Activated CD8-positive, alpha-beta memory T cell treated with anti-CD3 and anti-CD28 coated beads, Interleukin-2, amount 10 ng/mL, durations not matched to agents 7 days and 5 days (primary cell): ENCODE measurements around the gene SNAP47. TPM values are rescaled to one million over a fixed set of nuclear protein-coding genes. Genes with fewer than 3 reads are reported as not detected.

ENCODE experiments used
- ATAC-seq: fragments of 150-1000 bp; cut with Tn5 transposase; one replicate; pipeline ENCODE4 v1.10.0; 2021; ENCODE audit warnings: moderate library complexity
- CTCF ChIA-PET: fragments of 350-600 bp; sonication (Branson Sonifier 250); formaldehyde crosslinking; loops from one replicate; lab custom pipeline; 2021; ENCODE audit warnings: antibody characterized with exemption; lab: Charles Lee
- DNase-seq: peaks from one replicate; pipeline ENCODE4 v3.0.0-alpha.2; 2020
- H3K27ac Mint-ChIP-seq: one replicate; pipeline ENCODE4 v1.8.0; 2021; ENCODE audit warnings: mild to moderate bottlenecking, mixed read lengths
- H3K27me3 Mint-ChIP-seq: one replicate; pipeline ENCODE4 v1.8.0; 2021; ENCODE audit warnings: mixed read lengths
- H3K36me3 Mint-ChIP-seq: one replicate; pipeline ENCODE4 v1.8.0; 2021; ENCODE audit warnings: mild to moderate bottlenecking, mixed read lengths
- H3K4me1 Mint-ChIP-seq: one replicate; pipeline ENCODE4 v1.8.0; 2021; ENCODE audit warnings: mixed read lengths
- H3K4me3 Mint-ChIP-seq: one replicate; pipeline ENCODE4 v1.8.0; 2021; ENCODE audit warnings: mild to moderate bottlenecking, moderate library complexity, mixed read lengths
- H3K9me3 Mint-ChIP-seq: one replicate; pipeline ENCODE4 v1.8.0; 2022; ENCODE audit warnings: low read depth, mixed read lengths
- total RNA-seq, 2 experiments: library from RNA; stranded (reverse); gene quantifications; one replicate each; pipeline ENCODE4 v1.2.3, GENCODE V29; 2021

SNAP47 gene
- total RNA-seq, 2 experiments from 2014 or later = 33.9 to 35.3 TPM

DNA sequence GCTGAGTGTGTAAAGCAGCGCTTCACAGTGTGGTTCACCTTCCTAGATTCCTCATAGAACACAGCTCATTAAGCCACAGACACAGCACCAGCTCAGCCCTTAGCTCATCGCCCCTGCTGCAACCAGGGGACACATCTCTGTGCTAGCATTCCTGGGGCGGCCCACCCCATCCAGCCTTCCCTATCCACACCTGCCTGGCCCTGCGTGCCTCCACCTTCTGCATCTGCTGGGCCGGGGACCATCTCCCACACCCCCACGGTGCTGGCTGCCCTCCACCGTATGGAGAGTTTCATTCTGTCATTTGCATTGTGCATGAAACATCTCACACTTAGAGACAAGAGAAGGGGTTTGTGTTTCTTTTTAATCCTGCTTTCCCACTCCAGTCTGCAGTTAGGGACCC lies 44.5 kb downstream of the SNAP47 start:
- peaks cover 11% of the 10 kb centered on the region for H3K36me3 Mint-ChIP-seq
- no peak overlapping the region for H3K4me3 Mint-ChIP-seq
- DNase-seq (peak; percentile 26), ATAC-seq (no peak)
- no peaks in the 10 kb centered on the region for H3K9me3 Mint-ChIP-seq
- peaks cover 21% of the 10 kb centered on the region for H3K4me1 Mint-ChIP-seq
- H3K27ac Mint-ChIP-seq = no peak overlapping the region
- no peaks in the 10 kb centered on the region for H3K27me3 Mint-ChIP-seq
- CTCF ChIA-PET = no interaction called here

DNA sequence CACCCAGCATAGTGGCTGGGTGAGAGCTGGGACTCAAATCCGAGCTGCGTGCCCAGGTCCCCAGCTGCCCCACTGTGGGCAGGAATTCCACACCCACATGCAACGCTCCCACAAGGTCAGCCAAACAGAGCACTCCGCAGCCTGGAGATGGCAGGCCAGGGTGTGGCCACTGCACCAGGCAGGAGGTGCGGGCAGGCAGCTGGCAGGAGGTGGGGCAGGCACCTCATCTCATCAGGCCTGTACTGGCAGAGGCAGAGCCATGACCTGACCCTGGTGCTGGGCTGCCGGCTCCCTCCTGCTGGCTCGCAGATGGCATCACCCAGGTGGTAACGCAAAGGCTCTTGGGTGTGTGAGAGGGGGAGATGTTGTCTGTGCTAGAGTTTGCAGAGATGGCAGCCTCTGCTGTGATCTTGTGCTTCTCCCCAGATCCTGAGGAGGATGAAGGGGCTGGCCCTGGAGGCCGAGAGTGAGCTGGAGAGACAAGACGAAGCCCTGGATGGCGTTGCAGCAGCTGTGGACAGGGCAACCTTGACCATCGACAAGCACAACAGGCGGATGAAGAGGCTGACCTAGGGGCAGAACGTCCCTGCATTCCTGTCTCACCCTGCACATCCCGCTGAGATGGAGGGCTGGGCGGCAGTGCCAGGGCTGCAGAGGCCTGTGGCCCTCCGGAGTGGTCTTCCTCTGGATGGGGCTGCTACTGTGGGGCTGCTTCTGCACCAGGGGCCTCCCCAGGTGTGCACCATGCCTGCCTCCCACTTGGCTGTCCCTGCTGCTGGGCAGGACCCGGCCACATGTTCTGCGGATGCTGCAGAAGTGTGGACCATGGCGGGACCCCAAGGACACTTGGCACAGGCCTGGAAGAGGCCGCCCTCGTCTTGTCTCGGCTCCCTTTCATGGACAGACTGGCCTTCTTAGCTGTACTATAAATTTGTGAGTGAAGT lies 45.1 kb downstream of the SNAP47 start:
- Mint-ChIP-seq H3K27me3 (no peaks in the 10 kb centered on the region), H3K9me3 (no peaks in the 10 kb centered on the region), H3K36me3 (peaks cover 11% of the 10 kb centered on the region), H3K4me1 (peaks cover 14% of the 10 kb centered on the region), H3K4me3 (no peak overlapping the region), H3K27ac (no peak overlapping the region)
- ATAC-seq = no peak
- peak; percentile 22 for DNase-seq
- CTCF ChIA-PET = no interaction called here

DNA sequence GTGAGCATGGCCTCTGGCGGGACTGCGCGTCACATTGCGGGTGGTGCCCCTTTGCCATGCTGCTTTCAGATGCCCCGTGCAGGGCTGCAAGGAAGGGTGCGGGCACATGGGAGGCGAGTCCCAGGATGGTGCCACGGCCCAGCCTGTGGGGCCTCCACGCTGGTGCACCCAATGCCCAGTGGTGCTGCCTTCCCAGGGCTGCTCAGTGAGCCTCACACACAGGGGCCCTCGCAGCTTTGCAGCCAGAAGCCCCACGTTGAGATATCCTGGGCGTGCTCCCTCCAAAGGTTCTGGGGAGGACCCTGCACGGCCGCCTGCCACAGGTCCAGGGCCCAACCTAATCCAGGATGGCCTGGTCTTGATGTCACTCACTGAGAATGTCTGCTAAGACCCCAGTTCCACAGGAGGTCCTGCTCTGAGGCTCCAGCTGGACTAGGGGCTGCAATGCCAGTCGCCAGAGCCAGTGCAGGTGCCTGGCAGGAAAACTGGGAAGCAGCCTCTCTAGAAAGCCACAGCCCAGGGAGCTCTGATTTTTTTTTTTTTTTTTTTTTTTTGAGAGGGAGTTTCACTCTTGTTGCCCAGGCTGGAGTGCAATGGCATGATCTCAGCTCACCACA lies 46.2 kb downstream of the SNAP47 start:
- Mint-ChIP-seq H3K9me3 (no peaks in the 10 kb centered on the region), H3K27me3 (peaks cover 6% of the 10 kb centered on the region), H3K4me3 (no peak overlapping the region), H3K27ac (no peak overlapping the region), H3K4me1 (peaks cover 5% of the 10 kb centered on the region), H3K36me3 (peaks cover 8% of the 10 kb centered on the region)
- CTCF ChIA-PET = no interaction called here
- peak; percentile 37 for DNase-seq
- no peak for ATAC-seq

DNA sequence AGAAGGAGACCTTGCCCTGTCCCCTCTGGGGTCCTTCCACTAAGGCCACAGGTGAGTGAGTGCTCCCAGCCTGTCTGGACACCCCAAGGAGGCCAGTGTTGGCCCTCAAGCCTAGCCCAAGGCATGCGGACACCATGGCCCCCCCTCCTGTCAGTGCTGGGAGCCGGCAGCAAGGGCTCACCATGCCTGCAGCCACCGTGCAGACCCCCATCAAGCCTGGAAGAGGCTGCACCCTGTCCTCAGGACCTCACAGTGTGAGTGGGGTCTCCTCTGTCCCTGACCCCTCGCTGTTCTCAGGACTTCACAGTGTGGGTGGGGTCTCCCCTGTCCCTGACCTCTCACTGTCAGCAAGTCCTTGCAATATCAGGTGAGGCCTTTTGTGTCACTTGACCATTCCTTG lies 47.0 kb downstream of the SNAP47 start:
- H3K27me3 Mint-ChIP-seq = peaks cover 8% of the 10 kb centered on the region
- peaks cover 5% of the 10 kb centered on the region for H3K4me1 Mint-ChIP-seq
- DNase-seq = peak; percentile 29
- no peak overlapping the region for H3K4me3 Mint-ChIP-seq
- no peaks in the 10 kb centered on the region for H3K9me3 Mint-ChIP-seq
- no peak overlapping the region for H3K27ac Mint-ChIP-seq
- peaks cover 5% of the 10 kb centered on the region for H3K36me3 Mint-ChIP-seq
- CTCF ChIA-PET = no interaction called here
- no peak for ATAC-seq

DNA sequence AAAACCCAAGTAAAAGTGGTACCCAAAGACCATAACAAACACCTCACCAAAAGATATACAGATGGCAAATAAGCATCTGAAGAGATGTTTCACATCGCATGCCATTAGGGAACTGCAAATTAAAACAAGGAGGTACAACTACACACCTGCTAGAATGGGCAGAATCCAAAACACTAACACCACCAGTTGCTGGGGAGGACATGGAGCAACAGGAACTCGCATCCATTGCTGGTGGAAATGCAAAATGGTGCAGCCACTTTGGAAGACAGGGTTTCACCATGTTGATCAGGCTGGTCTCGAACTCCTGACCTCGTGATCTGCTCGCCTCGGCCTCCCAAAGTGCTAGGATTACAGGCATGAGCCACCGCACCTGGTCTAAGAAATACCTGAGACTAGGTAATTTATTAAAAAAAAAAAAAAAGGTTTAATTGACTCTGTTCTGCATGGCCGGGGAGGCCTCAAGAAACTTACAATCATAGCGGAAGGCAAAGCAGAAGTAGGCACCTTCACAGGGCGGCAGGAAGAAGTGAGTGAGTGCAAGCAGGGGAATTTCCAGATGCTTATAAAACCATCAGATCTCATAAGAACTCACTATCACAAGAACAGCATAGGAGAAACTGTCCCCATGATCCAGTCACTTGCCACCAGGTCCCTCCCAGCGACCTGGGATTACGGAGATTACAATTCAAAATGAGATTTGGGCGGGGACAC lies 50.0 kb downstream of the SNAP47 start:
- ATAC-seq = no peak
- Mint-ChIP-seq H3K27me3 (peaks cover 14% of the 10 kb centered on the region), H3K27ac (no peak overlapping the region), H3K36me3 (peaks cover 5% of the 10 kb centered on the region), H3K4me3 (no peak overlapping the region), H3K9me3 (no peaks in the 10 kb centered on the region), H3K4me1 (peaks cover 7% of the 10 kb centered on the region)
- CTCF ChIA-PET = no interaction called here
- peak; percentile 27 for DNase-seq

DNA sequence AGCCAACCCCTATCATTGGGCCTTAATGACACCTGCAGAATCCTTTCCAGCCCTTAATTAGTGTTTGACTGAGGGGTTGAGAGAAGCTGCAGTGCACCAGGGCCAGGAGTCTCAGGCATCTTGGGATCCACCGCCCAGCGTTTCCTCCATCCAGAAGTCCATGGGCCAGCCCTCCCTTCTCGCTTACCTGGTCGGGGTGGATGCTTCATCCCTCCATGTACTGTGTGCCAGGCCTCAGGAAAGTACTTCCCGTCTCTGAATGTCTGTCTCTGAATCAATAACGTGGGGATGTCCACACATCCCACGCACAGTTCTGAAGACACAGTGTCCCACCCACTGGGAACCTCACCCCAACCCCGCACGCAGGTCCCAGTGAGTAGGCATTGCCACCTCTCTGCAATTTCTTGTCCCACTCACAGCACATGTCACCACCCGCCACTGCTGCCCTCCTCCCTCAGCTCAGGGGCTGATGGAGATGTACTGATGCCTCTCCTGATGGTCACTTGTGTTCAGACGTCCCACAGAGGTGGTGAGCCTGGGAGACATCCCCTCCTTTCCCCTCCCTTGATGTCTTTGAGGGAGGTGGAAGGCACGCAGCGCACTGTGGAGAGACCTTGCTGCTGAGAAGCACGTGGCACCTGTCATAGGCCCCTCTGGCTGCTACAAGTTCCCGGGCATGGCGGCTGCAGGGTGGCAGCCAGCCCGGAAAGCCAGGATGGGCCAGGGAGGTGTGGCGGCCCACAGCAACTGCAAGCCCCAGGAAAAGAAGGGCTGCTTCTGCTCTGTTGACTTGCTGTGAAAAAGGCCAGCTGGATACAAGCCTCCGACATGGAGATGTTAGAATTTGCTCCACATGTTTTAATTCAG lies 50.8 kb downstream of the SNAP47 start:
- Mint-ChIP-seq H3K4me1 (peaks cover 7% of the 10 kb centered on the region), H3K27ac (no peak overlapping the region), H3K4me3 (no peak overlapping the region), H3K9me3 (no peaks in the 10 kb centered on the region), H3K27me3 (peaks cover 14% of the 10 kb centered on the region), H3K36me3 (peaks cover 3% of the 10 kb centered on the region)
- DNase-seq (peak; percentile 38), ATAC-seq (no peak)
- CTCF ChIA-PET = no interaction called here

DNA sequence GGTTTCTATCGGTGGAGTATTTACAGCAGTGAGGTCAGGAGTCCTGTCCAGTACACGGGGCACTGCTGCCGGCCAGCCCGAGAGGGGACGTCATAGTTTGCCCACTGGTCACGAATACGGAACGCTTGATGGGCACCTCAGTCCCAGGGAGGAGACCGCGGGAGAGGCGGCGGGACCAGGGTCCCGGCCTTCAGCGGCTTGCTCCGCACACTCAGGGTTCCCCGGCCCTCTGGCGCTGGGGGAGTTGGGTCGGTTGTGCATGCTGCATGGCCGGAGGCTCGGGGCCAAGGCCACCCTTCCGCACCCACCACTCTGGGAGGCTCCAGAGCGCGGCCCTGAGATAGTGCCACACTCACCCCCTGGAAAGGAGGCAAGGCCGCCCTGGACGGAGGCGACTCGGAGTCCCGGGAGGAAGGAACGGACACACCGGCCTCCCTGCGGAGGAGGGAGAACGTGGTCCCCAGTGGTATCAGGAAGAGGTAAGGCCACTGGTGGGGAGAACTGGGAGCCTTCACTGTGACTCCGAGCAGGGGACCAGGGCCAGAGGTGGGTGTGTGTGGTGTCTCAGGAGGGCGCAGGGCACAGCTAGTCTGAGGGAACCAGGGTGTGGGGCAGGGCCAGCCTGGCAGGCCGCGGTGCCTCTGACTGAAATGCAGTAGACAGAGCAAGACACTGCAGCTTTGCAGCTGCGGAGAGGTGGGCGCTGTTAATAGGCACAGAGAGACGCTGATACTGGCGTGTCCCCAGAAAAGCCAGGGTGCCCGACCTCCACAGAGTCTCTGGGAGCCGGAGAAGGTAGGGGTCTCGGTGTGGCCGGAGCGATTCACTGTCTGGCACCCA lies 51.7 kb downstream of the SNAP47 start:
- H3K4me3 Mint-ChIP-seq = peak overlapping the region; percentile 75
- DNase-seq (peak; percentile 41), ATAC-seq (no peak)
- no peaks in the 10 kb centered on the region for H3K9me3 Mint-ChIP-seq
- CTCF ChIA-PET = interaction anchor here (1.3 to 1.8 kb wide), 3 partner anchors 12 to 21 kb away, joined by 3 to 18 read pairs (median 5); no protein-coding TSS in a partner anchor
- H3K27ac Mint-ChIP-seq = no peak overlapping the region
- peaks cover 14% of the 10 kb centered on the region for H3K27me3 Mint-ChIP-seq
- peaks cover 7% of the 10 kb centered on the region for H3K4me1 Mint-ChIP-seq
- H3K36me3 Mint-ChIP-seq = peaks cover 3% of the 10 kb centered on the region

DNA sequence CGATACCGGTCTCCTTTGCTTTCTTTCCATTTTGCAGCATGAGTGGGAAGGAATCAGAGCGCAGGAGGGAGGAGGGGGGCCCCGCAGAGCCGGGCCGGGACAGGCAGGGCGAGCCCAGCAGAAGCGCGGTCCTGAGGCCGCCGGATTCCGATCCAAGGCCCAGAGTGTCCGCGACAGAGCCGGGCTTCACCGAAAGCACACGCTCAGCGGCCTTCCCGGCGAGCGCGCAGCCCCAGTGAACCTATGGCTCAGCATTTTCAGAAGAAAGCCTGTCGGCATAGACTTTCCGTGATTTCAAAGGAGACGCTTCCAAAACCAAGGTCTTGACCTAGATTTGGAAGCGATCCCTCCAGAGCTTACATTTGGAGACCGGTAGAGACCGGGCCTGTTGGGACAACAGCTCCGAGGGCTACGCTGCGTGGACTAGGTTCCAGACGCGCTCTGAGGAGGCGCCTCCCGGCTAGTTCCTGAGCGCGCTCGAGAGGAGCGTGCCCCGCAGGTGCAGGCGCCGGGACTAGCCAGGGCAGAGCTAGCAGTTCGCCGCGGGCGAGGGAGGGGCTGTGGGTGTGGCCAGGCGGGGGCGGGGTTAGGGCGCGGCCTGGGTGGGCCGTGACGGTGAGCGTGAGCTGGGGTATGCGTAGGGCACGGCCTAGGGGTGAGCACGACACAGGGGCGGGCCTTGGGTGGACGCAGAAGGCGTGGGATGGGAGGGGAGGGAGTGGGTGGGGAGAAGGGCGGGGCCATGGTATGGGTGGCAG lies 52.5 kb downstream of the SNAP47 start:
- Mint-ChIP-seq H3K4me3 (peak overlapping the region; percentile 75), H3K27me3 (peaks cover 14% of the 10 kb centered on the region), H3K4me1 (peaks cover 7% of the 10 kb centered on the region), H3K9me3 (no peaks in the 10 kb centered on the region), H3K27ac (peak overlapping the region; percentile 17), H3K36me3 (no peaks in the 10 kb centered on the region)
- CTCF ChIA-PET = interaction anchor here (0.8 to 2.1 kb wide), 7 partner anchors 11 to 166 kb away, joined by 3 to 18 read pairs (median 5); no protein-coding TSS in a partner anchor
- ATAC-seq (peak; percentile 94), DNase-seq (peak; percentile 97)

DNA sequence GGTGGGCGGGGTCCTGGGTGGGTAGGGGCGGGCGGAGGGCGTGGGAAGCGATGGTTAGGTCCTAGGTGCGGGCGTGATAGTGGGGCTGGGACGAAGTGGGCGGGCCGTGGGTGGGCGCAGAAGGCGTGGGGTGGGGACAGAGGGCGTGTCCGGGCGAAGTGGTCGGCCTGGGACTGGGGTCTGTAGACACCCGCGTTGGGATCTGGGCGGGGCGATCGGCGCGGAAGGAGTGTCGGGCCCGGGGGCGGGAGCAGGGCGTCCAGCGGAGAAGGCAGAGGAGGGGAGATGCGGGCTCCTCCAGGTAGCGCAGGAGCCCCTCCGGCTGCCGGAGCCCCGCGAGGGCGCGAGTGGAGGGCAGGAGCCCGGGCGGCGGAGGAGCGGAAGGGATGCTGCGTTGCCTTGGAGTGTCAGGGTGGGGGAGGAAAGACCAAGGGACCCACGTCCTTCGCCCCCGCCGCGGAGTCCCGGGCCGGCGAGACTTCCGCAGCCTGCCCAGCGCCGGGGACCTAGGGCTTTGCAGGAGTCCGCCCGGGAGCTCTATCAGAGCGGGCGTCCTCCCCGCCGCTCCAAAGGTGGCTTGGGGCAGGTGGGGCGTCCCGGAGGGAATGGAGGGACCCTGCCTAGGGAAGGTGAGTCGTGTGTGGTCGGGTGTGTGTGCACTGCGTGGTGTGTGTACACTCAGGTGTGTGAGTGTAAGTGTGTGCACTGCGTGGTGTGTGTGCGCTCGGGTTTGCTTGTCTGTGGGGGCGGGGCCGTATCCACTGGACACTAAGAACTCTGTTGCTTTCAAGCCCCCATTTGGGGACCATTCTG lies 53.2 kb downstream of the SNAP47 start:
- H3K4me1 Mint-ChIP-seq = peaks cover 7% of the 10 kb centered on the region
- CTCF ChIA-PET = interaction anchor here (0.8 to 2.1 kb wide), 6 partner anchors 12 to 165 kb away, joined by 3 to 18 read pairs (median 6); no protein-coding TSS in a partner anchor
- H3K27ac Mint-ChIP-seq = peak overlapping the region; percentile 42
- ATAC-seq (peak; percentile 79), DNase-seq (peak; percentile 84)
- no peaks in the 10 kb centered on the region for H3K36me3 Mint-ChIP-seq
- H3K27me3 Mint-ChIP-seq = peaks cover 14% of the 10 kb centered on the region
- H3K9me3 Mint-ChIP-seq = no peaks in the 10 kb centered on the region
- H3K4me3 Mint-ChIP-seq = peak overlapping the region; percentile 75

DNA sequence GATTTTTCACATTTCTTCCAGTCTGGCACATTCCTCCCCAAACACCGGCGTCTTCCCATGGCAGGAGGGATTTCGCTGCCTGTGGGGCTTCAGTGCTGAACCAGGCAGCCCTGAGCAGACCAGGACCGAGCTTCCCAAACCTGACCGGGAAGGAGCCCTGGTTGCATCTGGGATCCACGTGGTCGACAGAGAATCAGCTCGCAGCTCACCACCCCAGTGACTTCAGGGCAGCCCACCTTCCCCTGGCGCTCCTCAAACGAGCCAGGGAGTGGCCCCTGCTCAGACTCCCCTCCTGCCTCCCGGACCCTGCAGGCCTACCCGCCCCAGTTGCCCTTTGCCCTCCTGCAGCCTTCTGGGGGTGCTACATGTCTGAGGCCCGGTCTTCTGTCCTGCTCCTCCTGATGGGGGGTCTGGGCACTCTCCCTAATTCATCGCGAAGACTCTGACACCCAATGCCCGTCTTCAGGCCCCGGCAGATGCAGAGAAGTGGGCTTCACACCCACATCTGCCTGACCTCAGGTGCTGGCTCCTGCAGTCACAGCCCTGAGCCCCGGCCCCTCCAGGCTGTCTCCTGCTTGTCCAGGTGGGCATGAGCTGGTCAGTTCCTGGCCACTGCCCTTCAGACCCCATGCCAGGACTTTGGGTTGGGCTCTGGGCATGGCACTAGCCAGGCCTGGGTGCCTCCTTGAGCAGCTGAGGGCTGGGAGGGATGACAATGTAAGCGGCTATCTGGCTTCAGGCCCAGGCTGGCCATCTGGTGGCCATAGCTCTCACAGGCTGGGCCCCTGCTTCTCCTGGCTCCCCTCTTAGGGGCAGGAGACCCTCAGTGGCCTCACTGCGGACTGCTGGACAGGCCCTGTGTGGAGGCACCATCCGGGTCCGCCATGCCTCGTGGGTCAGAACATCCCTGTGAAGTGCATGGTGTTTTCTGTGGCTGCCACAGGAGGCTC lies 54.1 kb downstream of the SNAP47 start:
- H3K36me3 Mint-ChIP-seq = no peaks in the 10 kb centered on the region
- ATAC-seq (no peak), DNase-seq (peak; percentile 41)
- peaks cover 14% of the 10 kb centered on the region for H3K27me3 Mint-ChIP-seq
- no peaks in the 10 kb centered on the region for H3K9me3 Mint-ChIP-seq
- H3K27ac Mint-ChIP-seq = no peak overlapping the region
- peak overlapping the region; percentile 75 for H3K4me3 Mint-ChIP-seq
- CTCF ChIA-PET = interaction anchor here (0.9 to 2.1 kb wide), 4 partner anchors 9 to 164 kb away, joined by 3 to 7 read pairs (median 6); no protein-coding TSS in a partner anchor
- peaks cover 7% of the 10 kb centered on the region for H3K4me1 Mint-ChIP-seq
